Measurements from ENCODE around the gene CLCN7.

CLCN7 gene

DNA sequence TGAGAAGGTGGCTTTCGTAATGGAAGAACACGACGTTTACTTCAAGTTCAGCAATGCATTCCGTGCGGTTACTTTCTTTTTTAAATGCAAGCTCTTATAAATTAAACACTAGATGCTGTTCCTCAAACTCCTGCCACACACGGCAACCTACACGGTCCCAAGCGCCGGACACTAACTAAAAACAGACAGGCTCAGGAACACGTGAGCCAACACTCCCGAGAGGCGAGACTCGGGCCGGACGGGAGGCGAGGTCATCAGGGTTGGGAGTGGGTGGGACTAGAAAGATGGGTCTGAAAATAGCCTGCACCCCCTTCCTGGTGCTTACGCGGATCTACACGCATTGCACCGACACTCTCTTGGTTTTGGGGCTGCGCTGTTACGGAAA is 6.4 kb downstream of the CLCN7 start:
- no peak for DNase-seq (ENCODE audit: low read depth in 2 of 2)
- no peak overlapping the region for H3K4me3 ChIP-seq (replicated peaks in 1 of 2; ENCODE audit: low read depth in 2 of 2, low read length in 2 of 2)
- no peak for TF ChIP-seq CTCF (IDR thresholded peaks at IDR 0.05; ENCODE audit: low read depth, low read length)

- TF ChIP-seq CTCF (IDR thresholded peaks at IDR 0.05; ENCODE audit: low read depth, low read length), result no peak
- DNase-seq (ENCODE audit: low read depth in 2 of 2), result no peak
- H3K4me3 ChIP-seq (replicated peaks in 1 of 2; ENCODE audit: low read depth in 2 of 2, low read length in 2 of 2), result no peak overlapping the region
Observed at GRCh38 chr16:1466968-1467521, 7.8 kb downstream of the CLCN7 start.

DNA sequence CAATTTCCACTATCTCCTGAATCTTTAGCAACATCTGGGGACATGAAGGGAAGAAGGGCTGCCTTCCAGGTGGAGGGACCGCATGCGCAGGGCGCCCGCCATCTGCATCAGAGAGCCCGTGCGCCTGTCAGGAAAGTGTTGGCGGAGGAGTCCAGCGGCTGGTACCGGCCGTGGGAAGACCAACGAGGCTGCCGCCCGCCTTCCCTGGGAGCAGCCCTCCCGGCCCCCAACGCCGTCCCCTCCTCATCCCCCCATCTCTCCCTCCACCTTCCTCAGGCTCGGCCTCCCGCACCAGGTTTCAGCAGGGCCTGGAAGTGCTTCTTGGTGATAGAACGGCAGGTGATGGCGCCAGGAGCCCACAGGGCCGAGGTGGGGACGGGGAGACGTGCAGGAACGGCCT is 8.8 kb downstream of the CLCN7 start:
- DNase-seq (ENCODE audit: low read depth in 2 of 2), result no peak
- no peak overlapping the region for H3K4me3 ChIP-seq (replicated peaks in 1 of 2; ENCODE audit: low read depth in 2 of 2, low read length in 2 of 2)
- TF ChIP-seq CTCF (IDR thresholded peaks at IDR 0.05; ENCODE audit: low read depth, low read length), result no peak

DNA sequence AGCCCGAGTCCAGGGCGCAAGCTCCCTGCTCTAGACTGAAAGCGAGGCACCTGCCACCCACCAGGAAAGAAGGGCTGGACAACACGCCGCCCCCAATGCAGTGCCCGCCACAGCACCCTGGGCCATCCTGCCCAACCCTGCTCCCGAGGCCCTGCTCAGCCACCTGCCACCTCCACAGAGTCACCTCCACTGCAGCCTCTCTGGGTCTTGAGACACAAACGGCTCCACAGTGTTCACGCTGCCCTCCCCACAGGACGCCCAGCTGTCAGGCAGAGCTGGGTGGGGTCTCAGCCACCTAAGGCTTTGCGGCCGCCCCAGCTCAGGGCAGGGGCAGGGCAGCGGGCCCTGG is 9.3 kb downstream of the CLCN7 start:
- DNase-seq (ENCODE audit: low read depth in 2 of 2), result no peak
- TF ChIP-seq CTCF (IDR thresholded peaks at IDR 0.05; ENCODE audit: low read depth, low read length), result no peak
- no peak overlapping the region for H3K4me3 ChIP-seq (replicated peaks in 1 of 2; ENCODE audit: low read depth in 2 of 2, low read length in 2 of 2)

DNA sequence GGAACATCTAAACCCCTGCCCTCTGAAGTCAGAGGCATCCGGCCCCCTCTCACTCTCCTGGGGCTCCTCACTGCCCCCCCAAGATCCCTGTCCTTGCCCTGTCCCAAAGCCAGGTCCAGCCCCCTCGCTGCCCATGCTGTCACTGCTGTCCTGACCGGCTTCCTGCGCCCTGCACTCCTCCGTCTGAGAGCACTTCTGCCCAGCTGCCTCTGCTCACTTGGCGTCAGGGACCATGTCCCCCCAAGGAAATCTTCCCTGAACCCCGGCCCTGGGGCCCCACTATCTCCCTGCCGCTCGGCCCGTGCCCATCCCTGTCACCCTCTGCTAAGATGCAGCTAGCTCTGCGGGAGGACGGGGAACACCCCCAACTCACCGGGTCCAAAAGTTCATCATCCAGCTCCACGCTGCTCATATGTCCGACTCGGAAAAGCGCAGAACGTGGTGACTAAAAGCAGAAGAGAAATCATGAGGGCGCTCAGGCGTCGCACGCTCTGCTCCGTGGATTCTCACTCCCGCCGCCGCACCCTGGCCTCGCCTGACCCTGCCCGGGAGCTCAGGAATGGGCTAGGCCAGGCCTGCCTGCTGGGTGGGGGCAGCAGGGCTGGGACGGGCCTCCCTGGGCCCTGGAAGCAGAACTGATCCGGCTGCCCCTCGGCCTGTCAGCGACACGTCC is 9.8 kb downstream of the CLCN7 start:
- no peak for DNase-seq (ENCODE audit: low read depth in 2 of 2)
- TF ChIP-seq CTCF (IDR thresholded peaks at IDR 0.05; ENCODE audit: low read depth, low read length), result no peak
- no peak overlapping the region for H3K4me3 ChIP-seq (replicated peaks in 1 of 2; ENCODE audit: low read depth in 2 of 2, low read length in 2 of 2)

DNA sequence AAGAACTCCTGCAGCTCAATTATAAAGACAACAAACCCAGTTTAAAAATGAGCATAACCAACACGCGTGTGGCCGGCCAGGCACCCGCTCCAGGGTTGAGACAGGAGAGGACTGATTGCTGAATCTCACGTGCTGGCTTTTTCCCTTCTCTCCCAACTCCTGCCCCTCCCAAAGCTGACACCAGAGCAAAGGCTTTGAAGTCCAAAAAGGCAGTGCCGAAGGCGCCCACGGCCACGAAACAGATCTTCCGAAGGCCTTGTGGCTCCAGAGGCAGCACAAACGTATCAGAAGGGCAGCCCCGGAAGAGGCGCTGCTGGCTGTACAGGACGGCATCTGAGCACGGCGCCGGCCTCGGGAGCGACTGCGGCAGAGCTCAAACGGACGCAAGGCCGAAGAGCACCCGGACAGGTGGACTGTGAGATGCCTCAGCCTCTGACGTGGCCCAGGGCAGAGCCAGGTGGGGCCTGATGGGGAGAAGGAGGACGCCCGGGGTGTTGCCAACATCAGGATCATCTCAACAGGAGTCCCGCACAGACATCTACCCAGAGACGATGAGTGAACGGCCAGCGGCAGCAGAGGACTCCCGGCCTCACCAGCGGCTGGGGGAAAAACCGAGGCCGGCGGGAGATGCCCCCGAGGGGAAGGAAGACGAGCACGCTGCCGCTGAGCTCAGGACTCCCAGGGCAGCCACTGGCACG is 10.5 kb downstream of the CLCN7 start:
- no peak for TF ChIP-seq CTCF (IDR thresholded peaks at IDR 0.05; ENCODE audit: low read depth, low read length)
- no peak for DNase-seq (ENCODE audit: low read depth in 2 of 2)
- no peak overlapping the region for H3K4me3 ChIP-seq (replicated peaks in 1 of 2; ENCODE audit: low read depth in 2 of 2, low read length in 2 of 2)

All from cardiac fibroblast (primary cell).